GM10248 (cell line): Measurements from ENCODE around the gene EPHA1.

Experiments used
- CTCF ChIA-PET: fragments of 300-600 bp; sonication (Branson Sonifier 250); formaldehyde crosslinking; extraction: SDS; loops from one replicate; lab custom pipeline; 2021; ENCODE audit warnings: antibody characterized with exemption; lab: Yijun Ruan, JAX
- POLR2A ChIA-PET: fragments of 350-650 bp; sonication (Branson Sonifier 250); formaldehyde crosslinking; extraction: SDS; loops from one replicate; lab custom pipeline; 2020; ENCODE audit warnings: antibody characterized with exemption; lab: Yijun Ruan, JAX
- DNase-seq: peaks from one replicate; pipeline ENCODE4 v3.0.0; 2012; ENCODE audit errors: extremely low spot score
- TF ChIP-seq, protein P1 (sequence below): IDR thresholded peaks from 2 replicates; pipeline ENCODE4 v1.5.1; 2012; ENCODE audit warnings: mild to moderate bottlenecking, low read depth; ENCODE audit errors: extremely low read depth, missing control alignments, control extremely low read depth

The EPHA1 gene

DNA sequence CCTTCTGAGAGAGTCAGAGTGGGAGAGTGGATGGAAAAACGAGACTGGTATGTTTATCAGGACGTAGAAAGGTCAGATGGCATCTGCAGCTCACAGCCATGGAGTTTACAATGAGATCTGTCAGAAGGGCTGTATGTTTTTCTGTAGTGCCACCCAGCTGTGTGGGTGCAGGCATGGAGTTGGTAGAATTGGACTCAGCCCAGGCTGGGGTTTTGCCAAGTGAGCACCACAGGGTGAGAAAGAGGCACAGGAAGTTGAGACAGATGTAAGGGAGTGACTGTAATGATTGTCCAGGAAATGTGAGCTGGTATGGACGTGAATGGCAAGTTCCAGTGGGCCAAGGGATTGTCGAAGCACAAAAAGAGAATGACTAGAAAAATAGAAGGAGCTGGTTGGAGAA is 36.6 kb downstream of the EPHA1 start:
- CTCF ChIA-PET, result interaction anchor here (1.0 to 4.8 kb wide), 2 partner anchors 8 to 132 kb away, joined by 3 to 26 read pairs; no protein-coding TSS in a partner anchor
- TF ChIP-seq, protein P1, sequence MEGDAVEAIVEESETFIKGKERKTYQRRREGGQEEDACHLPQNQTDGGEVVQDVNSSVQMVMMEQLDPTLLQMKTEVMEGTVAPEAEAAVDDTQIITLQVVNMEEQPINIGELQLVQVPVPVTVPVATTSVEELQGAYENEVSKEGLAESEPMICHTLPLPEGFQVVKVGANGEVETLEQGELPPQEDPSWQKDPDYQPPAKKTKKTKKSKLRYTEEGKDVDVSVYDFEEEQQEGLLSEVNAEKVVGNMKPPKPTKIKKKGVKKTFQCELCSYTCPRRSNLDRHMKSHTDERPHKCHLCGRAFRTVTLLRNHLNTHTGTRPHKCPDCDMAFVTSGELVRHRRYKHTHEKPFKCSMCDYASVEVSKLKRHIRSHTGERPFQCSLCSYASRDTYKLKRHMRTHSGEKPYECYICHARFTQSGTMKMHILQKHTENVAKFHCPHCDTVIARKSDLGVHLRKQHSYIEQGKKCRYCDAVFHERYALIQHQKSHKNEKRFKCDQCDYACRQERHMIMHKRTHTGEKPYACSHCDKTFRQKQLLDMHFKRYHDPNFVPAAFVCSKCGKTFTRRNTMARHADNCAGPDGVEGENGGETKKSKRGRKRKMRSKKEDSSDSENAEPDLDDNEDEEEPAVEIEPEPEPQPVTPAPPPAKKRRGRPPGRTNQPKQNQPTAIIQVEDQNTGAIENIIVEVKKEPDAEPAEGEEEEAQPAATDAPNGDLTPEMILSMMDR, result no peak
- POLR2A ChIA-PET, result no interaction called here
- DNase-seq, result no peak

GRCh38 chr7:143369678-143370651 is 38.7 kb downstream of the EPHA1 start:
- ChIA-PET POLR2A (interaction anchor here (0.6 kb wide), 1 partner anchor 104 kb away, joined by 4 read pairs; no protein-coding TSS in a partner anchor), CTCF (interaction anchor here (1.3 to 4.8 kb wide), 4 partner anchors 10 to 129 kb away, joined by 4 to 26 read pairs (median 7); no protein-coding TSS in a partner anchor)
- TF ChIP-seq, protein P1, result no peak
- no peak for DNase-seq

DNA sequence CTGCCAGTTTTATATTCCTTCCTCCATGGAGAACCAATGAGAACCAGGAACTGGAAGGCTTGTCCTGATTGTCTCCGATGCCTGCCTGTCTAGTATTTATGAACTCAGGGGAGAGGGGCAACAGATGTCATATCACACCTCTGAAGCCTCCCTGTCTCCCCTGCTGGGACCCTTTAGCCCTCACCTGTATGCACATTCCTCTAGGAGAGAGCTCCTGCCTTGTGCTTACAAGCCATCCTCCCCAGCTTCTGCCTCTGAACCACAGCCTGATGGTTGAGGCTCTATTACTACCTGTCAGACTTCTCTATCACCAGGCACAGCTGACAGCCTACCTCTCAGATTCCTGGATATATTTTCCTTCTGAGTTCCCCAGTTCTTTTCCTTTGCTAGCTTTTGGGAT is 40.3 kb downstream of the EPHA1 start:
- POLR2A ChIA-PET, result no interaction called here
- CTCF ChIA-PET, result interaction anchor here (0.6 to 4.8 kb wide), 8 partner anchors 11 to 130 kb away, joined by 3 to 26 read pairs (median 4); no protein-coding TSS in a partner anchor
- DNase-seq, result no peak
- TF ChIP-seq, protein P1, result no peak

- ChIA-PET POLR2A (no interaction called here), CTCF (interaction anchor here (0.6 to 4.8 kb wide), 7 partner anchors 12 to 129 kb away, joined by 3 to 26 read pairs (median 4); no protein-coding TSS in a partner anchor)
- TF ChIP-seq, protein P1, result no peak
- no peak for DNase-seq
Observed at GRCh38 chr7:143367972-143368371, 40.7 kb downstream of the EPHA1 start.

DNA sequence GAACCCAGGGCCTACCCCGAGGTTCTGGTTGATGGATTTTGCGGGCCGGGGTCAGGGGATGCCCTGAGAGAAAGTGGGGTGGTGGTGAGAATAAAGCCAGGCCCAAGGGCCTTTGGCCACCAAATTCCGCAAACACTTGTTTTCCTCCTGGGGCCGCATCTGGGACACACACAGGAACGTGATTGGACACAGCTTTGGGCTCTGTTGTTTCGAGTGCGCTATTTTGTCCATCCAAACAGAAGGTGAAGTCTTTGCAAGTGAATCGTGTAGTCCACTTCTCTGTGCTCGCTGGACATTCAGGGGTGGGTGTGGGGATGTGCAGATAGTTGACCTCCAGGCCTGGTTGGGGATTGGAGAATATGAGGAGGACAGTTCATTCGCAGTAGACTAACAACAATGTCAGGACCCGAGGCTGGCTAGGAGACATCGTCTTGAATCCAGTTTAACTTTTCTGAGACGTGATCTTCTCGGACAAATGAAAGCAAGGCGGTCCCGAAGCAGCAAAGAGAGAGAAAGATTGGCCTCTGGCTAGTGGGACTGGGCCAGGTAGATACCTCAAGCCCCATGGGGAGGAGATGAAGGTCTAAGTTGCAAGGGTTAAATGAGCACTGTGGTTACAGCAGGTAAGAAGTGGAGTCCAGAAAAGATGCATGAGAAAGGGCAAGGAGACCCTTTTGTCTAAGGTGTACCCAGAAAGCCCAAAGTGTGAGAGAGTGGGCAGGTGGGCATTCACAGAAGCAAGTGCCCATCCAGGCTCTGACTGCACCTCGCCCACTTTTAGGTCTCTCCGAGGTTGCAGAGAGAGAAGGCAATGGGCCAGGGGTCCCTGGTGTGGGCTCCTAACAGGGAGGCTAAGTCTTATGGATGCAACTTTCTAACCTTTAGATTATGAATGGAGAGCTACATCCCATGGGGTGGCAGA is 45.4 kb downstream of the EPHA1 start:
- TF ChIP-seq, protein P1, result no peak
- CTCF ChIA-PET, result interaction anchor here (1.0 kb wide), 1 partner anchor 17 kb away, joined by 3 read pairs; no protein-coding TSS in a partner anchor
- DNase-seq, result no peak
- POLR2A ChIA-PET, result no interaction called here
